ENCODE results near the gene SMAD2. TPM values are rescaled to one million over a fixed set of nuclear protein-coding genes. Genes with fewer than 3 reads are reported as not detected.

SMAD2 gene
- polyA plus RNA-seq, 1 donor = 80.8 TPM

DNA sequence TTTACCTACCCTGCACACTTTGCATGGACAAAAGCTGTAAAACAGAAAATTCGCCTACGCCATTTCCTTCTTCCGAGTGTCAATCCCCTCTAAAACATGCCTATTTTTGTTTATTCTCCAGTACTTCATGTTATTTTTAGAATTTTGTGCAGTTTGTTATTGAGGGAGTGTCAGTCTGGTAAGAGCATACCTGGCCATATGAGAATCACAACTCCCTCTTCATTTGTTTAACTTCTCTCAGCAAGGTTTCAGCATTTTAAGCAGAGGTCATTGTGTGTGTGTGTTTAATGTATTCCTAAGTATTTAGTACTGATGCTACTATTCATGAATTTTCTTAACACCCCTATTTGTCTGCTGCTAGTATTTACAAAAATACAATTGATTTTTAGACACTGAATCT, 49.4 kb downstream of the SMAD2 start:
- Histone ChIP-seq H3K27me3 (ENCODE audit: control insufficient read depth, insufficient read depth, low read length) (no peaks in the 10 kb centered on the region), H3K27ac (ENCODE audit: low read length) (no peak overlapping the region), H3K4me1 (ENCODE audit: control insufficient read depth, insufficient read depth, low read length) (no peaks in the 10 kb centered on the region), H3K4me3 (ENCODE audit: low read length) (no peak overlapping the region), H3K36me3 (ENCODE audit: control insufficient read depth, insufficient read depth, low read length) (peaks cover 14% of the 10 kb centered on the region), H3K9me3 (ENCODE audit: control insufficient read depth, low read depth, low read length) (no peaks in the 10 kb centered on the region)
- 46% methylated on average over 2 of the region's 3 CpGs for WGBS (ENCODE audit: insufficient coverage, low lambda C conversion rate)
- DNase-seq = no peak

- H3K36me3 ChIP-seq (ENCODE audit: control insufficient read depth, insufficient read depth, low read length) = peaks cover 16% of the 10 kb centered on the region
- no peak overlapping the region for H3K4me3 ChIP-seq (ENCODE audit: low read length)
- H3K27me3 ChIP-seq (ENCODE audit: control insufficient read depth, insufficient read depth, low read length) = no peaks in the 10 kb centered on the region
- H3K4me1 ChIP-seq (ENCODE audit: control insufficient read depth, insufficient read depth, low read length) = no peaks in the 10 kb centered on the region
- H3K9me3 ChIP-seq (ENCODE audit: control insufficient read depth, low read depth, low read length) = no peaks in the 10 kb centered on the region
- no peak overlapping the region for H3K27ac ChIP-seq (ENCODE audit: low read length)
- WGBS (ENCODE audit: insufficient coverage, low lambda C conversion rate) = 94% methylated on average over 2 of the region's 3 CpGs
- no peak for DNase-seq
Measured at GRCh38 chr18:47877892-47878291, 52.6 kb downstream of the SMAD2 start.

- Histone ChIP-seq H3K27me3 (ENCODE audit: control insufficient read depth, insufficient read depth, low read length) (no peaks in the 10 kb centered on the region), H3K4me1 (ENCODE audit: control insufficient read depth, insufficient read depth, low read length) (no peaks in the 10 kb centered on the region), H3K9me3 (ENCODE audit: control insufficient read depth, low read depth, low read length) (no peaks in the 10 kb centered on the region), H3K4me3 (ENCODE audit: low read length) (no peak overlapping the region), H3K27ac (ENCODE audit: low read length) (no peak overlapping the region), H3K36me3 (ENCODE audit: control insufficient read depth, insufficient read depth, low read length) (peaks cover 9% of the 10 kb centered on the region)
- DNase-seq = no peak
- 86% methylated on average over 1 of the region's 2 CpGs for WGBS (ENCODE audit: insufficient coverage, low lambda C conversion rate)
Measured at GRCh38 chr18:47876813-47877212, 53.6 kb downstream of the SMAD2 start.

DNA sequence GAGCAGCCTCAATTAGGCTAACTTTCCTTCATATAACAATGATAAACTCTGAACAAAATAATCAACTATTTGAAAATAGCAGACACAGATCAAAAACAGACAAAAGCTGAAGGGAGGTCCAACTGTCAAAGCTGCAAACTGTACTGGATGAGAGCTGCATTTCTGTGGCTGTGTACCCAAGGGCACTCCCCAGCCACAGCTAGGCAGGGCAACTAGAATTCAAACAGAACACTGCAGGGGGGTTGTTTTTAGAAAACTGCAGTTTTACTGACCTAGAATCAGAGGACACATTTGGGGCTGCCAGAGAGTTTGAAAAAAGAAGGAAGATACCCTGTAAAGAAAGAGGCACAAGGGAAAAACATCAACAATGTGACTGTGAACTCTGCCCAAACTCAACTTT, 56.8 kb downstream of the SMAD2 start:
- no peak overlapping the region for H3K27ac ChIP-seq (ENCODE audit: low read length)
- H3K9me3 ChIP-seq (ENCODE audit: control insufficient read depth, low read depth, low read length) = no peaks in the 10 kb centered on the region
- no peak for DNase-seq
- no peaks in the 10 kb centered on the region for H3K4me1 ChIP-seq (ENCODE audit: control insufficient read depth, insufficient read depth, low read length)
- H3K27me3 ChIP-seq (ENCODE audit: control insufficient read depth, insufficient read depth, low read length) = no peaks in the 10 kb centered on the region
- no peak overlapping the region for H3K4me3 ChIP-seq (ENCODE audit: low read length)
- H3K36me3 ChIP-seq (ENCODE audit: control insufficient read depth, insufficient read depth, low read length) = peaks cover 4% of the 10 kb centered on the region

DNA sequence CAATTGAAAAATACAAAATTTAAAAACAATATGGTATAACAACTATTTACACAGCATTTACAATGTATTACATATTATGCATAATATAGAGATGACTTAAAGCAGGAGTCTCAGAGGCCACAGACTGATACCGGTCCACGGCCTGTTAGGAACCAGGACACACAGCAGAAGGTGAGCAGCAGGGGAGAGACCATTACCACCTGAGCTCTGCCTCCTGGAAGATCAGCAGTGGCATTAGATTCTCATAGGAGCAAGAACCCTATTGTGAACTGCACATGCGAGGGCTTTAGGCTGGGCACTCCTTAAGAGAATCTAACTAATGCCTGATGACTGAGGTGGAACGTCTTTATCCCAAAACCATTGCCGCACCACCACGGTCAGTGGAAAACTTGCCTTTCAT, 58.0 kb downstream of the SMAD2 start:
- H3K4me3 ChIP-seq (ENCODE audit: low read length) = no peak overlapping the region
- WGBS (ENCODE audit: insufficient coverage, low lambda C conversion rate) = no CpG with 5 or more reads among the region's 6 CpGs
- H3K4me1 ChIP-seq (ENCODE audit: control insufficient read depth, insufficient read depth, low read length) = no peaks in the 10 kb centered on the region
- DNase-seq = no peak
- no peaks in the 10 kb centered on the region for H3K9me3 ChIP-seq (ENCODE audit: control insufficient read depth, low read depth, low read length)
- H3K27ac ChIP-seq (ENCODE audit: low read length) = no peak overlapping the region
- H3K27me3 ChIP-seq (ENCODE audit: control insufficient read depth, insufficient read depth, low read length) = no peaks in the 10 kb centered on the region
- peaks cover 7% of the 10 kb centered on the region for H3K36me3 ChIP-seq (ENCODE audit: control insufficient read depth, insufficient read depth, low read length)

- Histone ChIP-seq H3K27me3 (ENCODE audit: control insufficient read depth, insufficient read depth, low read length) (no peaks in the 10 kb centered on the region), H3K9me3 (ENCODE audit: control insufficient read depth, low read depth, low read length) (no peaks in the 10 kb centered on the region), H3K27ac (ENCODE audit: low read length) (no peak overlapping the region), H3K36me3 (ENCODE audit: control insufficient read depth, insufficient read depth, low read length) (peaks cover 11% of the 10 kb centered on the region), H3K4me1 (ENCODE audit: control insufficient read depth, insufficient read depth, low read length) (no peaks in the 10 kb centered on the region), H3K4me3 (ENCODE audit: low read length) (no peak overlapping the region)
- WGBS (ENCODE audit: insufficient coverage, low lambda C conversion rate) = no CpG with 5 or more reads among the region's 3 CpGs
- no peak for DNase-seq
Measured at GRCh38 chr18:47871288-47871687, 59.2 kb downstream of the SMAD2 start.

DNA sequence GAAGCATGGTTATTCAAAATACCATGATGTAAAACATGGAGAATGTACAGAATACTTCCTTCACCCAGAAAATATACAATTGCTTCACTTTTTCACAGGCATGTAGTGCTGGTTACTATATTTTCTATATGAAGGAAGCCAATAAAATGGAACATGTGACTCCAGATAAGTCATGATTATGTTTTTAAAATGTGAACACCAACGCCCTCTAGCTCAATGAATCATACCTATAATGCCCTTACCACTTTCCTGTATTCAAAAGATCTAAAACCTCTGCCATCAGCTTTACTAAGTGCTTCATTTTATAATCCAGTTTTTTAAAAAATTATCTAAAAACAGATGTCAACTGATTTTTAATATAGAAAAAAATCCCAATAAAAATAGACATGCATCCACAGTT, 59.9 kb downstream of the SMAD2 start:
- H3K27ac ChIP-seq (ENCODE audit: low read length) = no peak overlapping the region
- H3K9me3 ChIP-seq (ENCODE audit: control insufficient read depth, low read depth, low read length) = no peaks in the 10 kb centered on the region
- DNase-seq = no peak
- H3K36me3 ChIP-seq (ENCODE audit: control insufficient read depth, insufficient read depth, low read length) = peaks cover 11% of the 10 kb centered on the region
- H3K4me1 ChIP-seq (ENCODE audit: control insufficient read depth, insufficient read depth, low read length) = no peaks in the 10 kb centered on the region
- WGBS (ENCODE audit: insufficient coverage, low lambda C conversion rate) = no CpG with 5 or more reads among the region's 1 CpG
- no peak overlapping the region for H3K4me3 ChIP-seq (ENCODE audit: low read length)
- no peaks in the 10 kb centered on the region for H3K27me3 ChIP-seq (ENCODE audit: control insufficient read depth, insufficient read depth, low read length)

DNA sequence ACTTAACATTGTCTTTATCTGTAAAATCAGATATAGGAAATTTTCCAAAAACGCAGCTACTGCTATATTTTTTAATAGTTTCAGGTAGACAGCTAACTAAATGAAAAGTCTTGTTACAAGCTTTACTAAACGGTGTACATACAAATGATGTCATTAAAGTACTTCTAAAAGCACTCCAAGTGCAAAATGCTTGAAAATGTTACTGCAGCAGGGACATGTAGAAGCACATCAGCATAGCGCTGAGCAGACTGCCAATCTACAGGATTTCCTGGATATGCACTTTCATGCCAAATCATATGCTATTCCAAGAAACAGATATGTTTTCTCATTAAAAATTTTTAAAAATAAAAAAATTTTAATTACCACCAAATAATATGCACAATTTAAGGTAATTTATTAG, 61.7 kb downstream of the SMAD2 start:
- no peaks in the 10 kb centered on the region for H3K4me1 ChIP-seq (ENCODE audit: control insufficient read depth, insufficient read depth, low read length)
- H3K27me3 ChIP-seq (ENCODE audit: control insufficient read depth, insufficient read depth, low read length) = no peaks in the 10 kb centered on the region
- WGBS (ENCODE audit: insufficient coverage, low lambda C conversion rate) = 95% methylated on average over 2 of the region's 3 CpGs
- no peaks in the 10 kb centered on the region for H3K9me3 ChIP-seq (ENCODE audit: control insufficient read depth, low read depth, low read length)
- peaks cover 14% of the 10 kb centered on the region for H3K36me3 ChIP-seq (ENCODE audit: control insufficient read depth, insufficient read depth, low read length)
- no peak for DNase-seq
- H3K4me3 ChIP-seq (ENCODE audit: low read length) = no peak overlapping the region
- no peak overlapping the region for H3K27ac ChIP-seq (ENCODE audit: low read length)

- H3K4me3 ChIP-seq (ENCODE audit: low read length) = no peak overlapping the region
- WGBS (ENCODE audit: insufficient coverage, low lambda C conversion rate) = 90% methylated on average over 2 of the region's 3 CpGs
- no peaks in the 10 kb centered on the region for H3K9me3 ChIP-seq (ENCODE audit: control insufficient read depth, low read depth, low read length)
- DNase-seq = no peak
- H3K36me3 ChIP-seq (ENCODE audit: control insufficient read depth, insufficient read depth, low read length) = peaks cover 24% of the 10 kb centered on the region
- H3K27ac ChIP-seq (ENCODE audit: low read length) = no peak overlapping the region
- H3K4me1 ChIP-seq (ENCODE audit: control insufficient read depth, insufficient read depth, low read length) = no peaks in the 10 kb centered on the region
- no peaks in the 10 kb centered on the region for H3K27me3 ChIP-seq (ENCODE audit: control insufficient read depth, insufficient read depth, low read length)
Measured at GRCh38 chr18:47865183-47865582, 65.3 kb downstream of the SMAD2 start.

DNA sequence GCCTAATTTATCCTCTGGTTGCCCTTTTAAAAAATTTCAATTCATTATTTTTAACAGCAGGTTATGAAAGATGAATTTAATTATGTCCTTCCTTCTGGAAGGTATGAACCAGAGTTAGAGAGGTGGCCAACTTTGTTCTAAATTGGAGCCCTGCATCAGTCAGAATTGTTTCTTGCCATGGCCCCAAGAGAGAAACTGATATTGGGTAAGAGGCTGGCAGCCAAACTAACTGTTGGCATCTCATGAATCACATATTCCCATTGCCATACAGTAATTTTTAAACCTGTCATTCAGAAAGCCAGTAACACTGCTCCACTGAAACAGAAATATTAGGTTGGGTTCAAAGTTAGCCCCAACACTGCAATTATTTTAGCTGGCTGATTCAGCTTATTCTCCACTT, 67.4 kb downstream of the SMAD2 start:
- Histone ChIP-seq H3K36me3 (ENCODE audit: control insufficient read depth, insufficient read depth, low read length) (peaks cover 23% of the 10 kb centered on the region), H3K27ac (ENCODE audit: low read length) (no peak overlapping the region), H3K4me3 (ENCODE audit: low read length) (no peak overlapping the region), H3K4me1 (ENCODE audit: control insufficient read depth, insufficient read depth, low read length) (no peaks in the 10 kb centered on the region), H3K9me3 (ENCODE audit: control insufficient read depth, low read depth, low read length) (peaks cover 6% of the 10 kb centered on the region), H3K27me3 (ENCODE audit: control insufficient read depth, insufficient read depth, low read length) (no peaks in the 10 kb centered on the region)
- DNase-seq = no peak

DNA sequence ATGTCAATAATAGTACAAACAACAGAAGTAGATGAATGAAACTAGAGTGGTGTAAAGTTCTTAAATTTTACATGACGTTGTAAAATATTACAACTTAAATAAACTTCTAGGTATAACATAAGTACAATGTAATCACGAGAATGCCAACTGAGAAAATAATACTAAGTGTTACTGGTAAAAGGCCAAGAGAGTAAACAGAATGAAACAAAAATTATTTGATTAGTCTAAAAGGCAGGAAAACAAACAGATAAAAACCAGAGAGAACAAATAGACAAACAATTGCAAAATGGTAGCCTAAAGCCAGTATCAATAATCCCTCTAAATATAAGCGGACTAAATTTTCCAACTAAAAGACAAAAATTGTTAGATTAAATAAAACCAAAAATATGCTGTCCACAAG, 71.9 kb downstream of the SMAD2 start:
- 100% methylated on average over 2 of the region's 3 CpGs for WGBS (ENCODE audit: insufficient coverage, low lambda C conversion rate)

More for the DNA sequence above, 71.9 kb downstream of the SMAD2 start:
- Histone ChIP-seq H3K4me1 (ENCODE audit: control insufficient read depth, insufficient read depth, low read length) (no peaks in the 10 kb centered on the region), H3K9me3 (ENCODE audit: control insufficient read depth, low read depth, low read length) (peaks cover 10% of the 10 kb centered on the region), H3K4me3 (ENCODE audit: low read length) (no peak overlapping the region), H3K36me3 (ENCODE audit: control insufficient read depth, insufficient read depth, low read length) (peaks cover 25% of the 10 kb centered on the region), H3K27me3 (ENCODE audit: control insufficient read depth, insufficient read depth, low read length) (no peaks in the 10 kb centered on the region), H3K27ac (ENCODE audit: low read length) (no peak overlapping the region)
- no peak for DNase-seq

All from large intestine (tissue), 3 donors.